Panc1 (cell line): Measurements from ENCODE around the gene KCNB1. TPM values are rescaled to one million over a fixed set of nuclear protein-coding genes. Genes with fewer than 3 reads are reported as not detected.

Experiments used
- ATAC-seq: fragments of 200-7000 bp; cut with Tn5 transposase; 2 replicates; pipeline ENCODE4 v1.9.1; 2020; ENCODE audit warnings: mild to moderate bottlenecking, moderate library complexity
- BruUV-seq: library from RNA; stranded (reverse); fragments of 400-500 nt; replicated peaks from 2 replicates; lab custom pipeline; 2021; lab: Mats Ljungman, UMichigan
- CTCF ChIA-PET: fragments of 300-600 bp; sonication (Branson Sonifier 250); formaldehyde crosslinking; loops from one replicate; lab custom pipeline; 2022; ENCODE audit warnings: antibody characterized with exemption; lab: Charles Lee
- POLR2A ChIA-PET: fragments of 300-600 bp; sonication (Branson Sonifier 250); formaldehyde crosslinking; loops from one replicate; lab custom pipeline; 2022; ENCODE audit warnings: antibody characterized with exemption; lab: Charles Lee
- DNase-seq: peaks from one replicate; pipeline ENCODE4 v3.0.0-alpha.2; 2010; ENCODE audit warnings: low read depth, low spot score
- H3K27ac ChIP-seq: 2 replicates; pipeline ENCODE4 v1.5.1; 2011; ENCODE audit warnings: mild to moderate bottlenecking, low read length, inconsistent platforms
- H3K27me3 ChIP-seq: fragments of 200-500 bp; sonication (Bioruptor generic); 2 replicates; pipeline ENCODE4 v1.6.0; 2014; ENCODE audit warnings: low read length, inconsistent platforms; ENCODE audit not compliant: control insufficient read depth, insufficient read depth
- H3K36me3 ChIP-seq: fragments of 200-500 bp; sonication (Bioruptor generic); 2 replicates; pipeline ENCODE4 v1.5.1; 2014; ENCODE audit warnings: inconsistent platforms, mild to moderate bottlenecking, low read length, moderate library complexity; ENCODE audit not compliant: control insufficient read depth, insufficient read depth
- H3K4me1 ChIP-seq: 2 replicates; pipeline ENCODE4 v1.5.1; 2011; ENCODE audit warnings: inconsistent platforms, mild to moderate bottlenecking, low read length, moderate library complexity; ENCODE audit not compliant: control insufficient read depth, insufficient read depth
- H3K4me3 ChIP-seq, 2 experiments: 2 replicates each; pipeline ENCODE4 v1.5.1; 2011 to 2012; ENCODE audit warnings: low read depth in 2 of 2, low read length in 2 of 2, mild to moderate bottlenecking in 2 of 2, inconsistent platforms in 1 of 2, moderate library complexity in 1 of 2
- H3K9me3 ChIP-seq: fragments of 200-500 bp; sonication (Bioruptor generic); 2 replicates; pipeline ENCODE4 v1.5.1; 2014; ENCODE audit warnings: low read depth, mild to moderate bottlenecking, inconsistent platforms, low read length, moderate library complexity; ENCODE audit not compliant: control insufficient read depth, insufficient read depth
- POLR2AphosphoS5 ChIP-seq: IDR thresholded peaks from 2 replicates; pipeline ENCODE4 v1.6.1; 2012; ENCODE audit warnings: mild to moderate bottlenecking, low read depth, low read length, moderate library complexity
- SIN3A ChIP-seq: IDR thresholded peaks from 2 replicates; pipeline ENCODE4 v1.6.1; 2012; ENCODE audit warnings: low read depth, mild to moderate bottlenecking, low read length, moderate library complexity, borderline replicate concordance; ENCODE audit not compliant: insufficient read depth
- TCF7L2 ChIP-seq: IDR thresholded peaks from 2 replicates; pipeline ENCODE4 v1.6.1; 2011; ENCODE audit warnings: mild to moderate bottlenecking, low read depth, low read length, inconsistent platforms
- in situ Hi-C: cut with HindIII; loops from 2 replicates; pipeline ENCODE4 v1.10.0; 2016; ENCODE audit warnings: low sequenced_read_pairs, low pct_unique_long_range_greater_than_20kb
- intact Hi-C: fragments of 100-400 bp; cut with micrococcal nuclease; formaldehyde crosslinking; loops from one replicate; pipeline ENCODE4 v1.10.0; 2022; ENCODE audit not compliant: unreplicated experiment
- total RNA-seq: library from RNA; stranded (reverse); gene quantifications from one replicate; pipeline ENCODE4 v1.2.1, GENCODE V29; 2021; ENCODE audit not compliant: unreplicated experiment
- TF ChIP-seq, protein P1 (sequence below): fragments of 450-650 bp; IDR thresholded peaks from 2 replicates; pipeline ENCODE4 v1.5.1; 2017; ENCODE audit warnings: mild to moderate bottlenecking
- TF ChIP-seq, protein P2 (sequence below), 2 experiments: IDR thresholded peaks; 2 replicates each; pipeline ENCODE4 v1.6.1; 2011 to 2012; ENCODE audit warnings: low read depth in 2 of 2, control low read depth in 1 of 2, low read length in 1 of 2, mild to moderate bottlenecking in 1 of 2, moderate library complexity in 1 of 2; ENCODE audit not compliant: insufficient read depth in 1 of 2

KCNB1 gene
- total RNA-seq, 1 experiment from 2014 or later, result 11.1 TPM

DNA sequence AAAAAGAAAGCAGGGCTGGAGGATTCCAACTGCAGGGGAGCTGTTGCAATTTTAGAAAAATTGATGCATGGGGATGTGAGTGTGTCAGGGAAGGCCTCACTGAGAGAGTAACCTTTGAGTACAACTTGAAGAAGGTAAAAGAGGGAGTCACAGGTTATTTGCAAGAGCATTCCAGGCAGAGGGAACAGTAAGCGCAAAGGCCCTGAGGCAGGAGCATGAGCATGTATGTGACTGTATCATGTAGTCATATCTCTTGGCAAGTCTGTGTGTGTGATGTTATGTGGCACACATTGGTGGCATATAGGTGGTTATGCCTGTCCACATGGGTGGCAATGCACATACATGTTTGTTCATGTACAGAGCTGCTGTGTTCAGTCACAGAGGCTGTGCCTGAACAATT lies 133.4 kb downstream of the KCNB1 start:
- H3K4me3 ChIP-seq, result no peak overlapping the region
- no peak for DNase-seq
- TF ChIP-seq POLR2AphosphoS5, result no peak
- TF ChIP-seq, protein P1, sequence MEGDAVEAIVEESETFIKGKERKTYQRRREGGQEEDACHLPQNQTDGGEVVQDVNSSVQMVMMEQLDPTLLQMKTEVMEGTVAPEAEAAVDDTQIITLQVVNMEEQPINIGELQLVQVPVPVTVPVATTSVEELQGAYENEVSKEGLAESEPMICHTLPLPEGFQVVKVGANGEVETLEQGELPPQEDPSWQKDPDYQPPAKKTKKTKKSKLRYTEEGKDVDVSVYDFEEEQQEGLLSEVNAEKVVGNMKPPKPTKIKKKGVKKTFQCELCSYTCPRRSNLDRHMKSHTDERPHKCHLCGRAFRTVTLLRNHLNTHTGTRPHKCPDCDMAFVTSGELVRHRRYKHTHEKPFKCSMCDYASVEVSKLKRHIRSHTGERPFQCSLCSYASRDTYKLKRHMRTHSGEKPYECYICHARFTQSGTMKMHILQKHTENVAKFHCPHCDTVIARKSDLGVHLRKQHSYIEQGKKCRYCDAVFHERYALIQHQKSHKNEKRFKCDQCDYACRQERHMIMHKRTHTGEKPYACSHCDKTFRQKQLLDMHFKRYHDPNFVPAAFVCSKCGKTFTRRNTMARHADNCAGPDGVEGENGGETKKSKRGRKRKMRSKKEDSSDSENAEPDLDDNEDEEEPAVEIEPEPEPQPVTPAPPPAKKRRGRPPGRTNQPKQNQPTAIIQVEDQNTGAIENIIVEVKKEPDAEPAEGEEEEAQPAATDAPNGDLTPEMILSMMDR, result no peak
- TF ChIP-seq SIN3A, result no peak
- TF ChIP-seq, protein P2, sequence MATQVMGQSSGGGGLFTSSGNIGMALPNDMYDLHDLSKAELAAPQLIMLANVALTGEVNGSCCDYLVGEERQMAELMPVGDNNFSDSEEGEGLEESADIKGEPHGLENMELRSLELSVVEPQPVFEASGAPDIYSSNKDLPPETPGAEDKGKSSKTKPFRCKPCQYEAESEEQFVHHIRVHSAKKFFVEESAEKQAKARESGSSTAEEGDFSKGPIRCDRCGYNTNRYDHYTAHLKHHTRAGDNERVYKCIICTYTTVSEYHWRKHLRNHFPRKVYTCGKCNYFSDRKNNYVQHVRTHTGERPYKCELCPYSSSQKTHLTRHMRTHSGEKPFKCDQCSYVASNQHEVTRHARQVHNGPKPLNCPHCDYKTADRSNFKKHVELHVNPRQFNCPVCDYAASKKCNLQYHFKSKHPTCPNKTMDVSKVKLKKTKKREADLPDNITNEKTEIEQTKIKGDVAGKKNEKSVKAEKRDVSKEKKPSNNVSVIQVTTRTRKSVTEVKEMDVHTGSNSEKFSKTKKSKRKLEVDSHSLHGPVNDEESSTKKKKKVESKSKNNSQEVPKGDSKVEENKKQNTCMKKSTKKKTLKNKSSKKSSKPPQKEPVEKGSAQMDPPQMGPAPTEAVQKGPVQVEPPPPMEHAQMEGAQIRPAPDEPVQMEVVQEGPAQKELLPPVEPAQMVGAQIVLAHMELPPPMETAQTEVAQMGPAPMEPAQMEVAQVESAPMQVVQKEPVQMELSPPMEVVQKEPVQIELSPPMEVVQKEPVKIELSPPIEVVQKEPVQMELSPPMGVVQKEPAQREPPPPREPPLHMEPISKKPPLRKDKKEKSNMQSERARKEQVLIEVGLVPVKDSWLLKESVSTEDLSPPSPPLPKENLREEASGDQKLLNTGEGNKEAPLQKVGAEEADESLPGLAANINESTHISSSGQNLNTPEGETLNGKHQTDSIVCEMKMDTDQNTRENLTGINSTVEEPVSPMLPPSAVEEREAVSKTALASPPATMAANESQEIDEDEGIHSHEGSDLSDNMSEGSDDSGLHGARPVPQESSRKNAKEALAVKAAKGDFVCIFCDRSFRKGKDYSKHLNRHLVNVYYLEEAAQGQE (IDR thresholded peaks at IDR 0.05; ENCODE audit: insufficient read depth in 1 of 2, low read depth in 2 of 2, low read length in 1 of 2), result no peak
- TF ChIP-seq TCF7L2, result no peak
- ChIA-PET POLR2A (no interaction called here), CTCF (no interaction called here)
- intact Hi-C loops (no loop called here), in situ Hi-C loops (no loop called here)
- no peaks in the 10 kb centered on the region for H3K9me3 ChIP-seq
- no peak overlapping the region for H3K27ac ChIP-seq
- H3K27me3 ChIP-seq, result no peaks in the 10 kb centered on the region
- BruUV-seq, result no TSS peak
- ATAC-seq, result no peak
- H3K4me1 ChIP-seq, result 0 out of 2 replicates have a peak, but pooled peaks cover 4% of the 10 kb centered on the region
- H3K36me3 ChIP-seq, result no peaks in the 10 kb centered on the region

DNA sequence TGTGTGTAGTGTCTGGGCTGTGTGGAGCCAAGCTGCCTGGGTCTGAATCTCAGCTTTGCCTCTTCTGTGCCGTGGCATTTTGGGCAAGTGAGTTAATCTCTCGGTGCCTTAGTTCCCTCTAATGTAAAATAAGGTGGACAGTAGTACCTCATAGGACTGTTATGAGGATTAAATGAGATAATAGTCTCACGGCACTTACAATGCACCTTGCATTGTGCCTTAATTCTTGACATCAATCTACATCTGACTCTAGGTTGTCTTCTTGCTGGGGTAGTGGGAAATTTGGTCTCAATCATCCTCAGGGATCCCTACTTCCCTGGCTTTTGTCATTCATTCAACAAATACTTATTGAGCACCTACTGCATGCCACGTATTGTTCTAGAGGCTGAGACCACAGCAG lies 133.9 kb downstream of the KCNB1 start:
- TF ChIP-seq POLR2AphosphoS5 (no peak), TCF7L2 (no peak), SIN3A (no peak)
- TF ChIP-seq, protein P2 (IDR thresholded peaks at IDR 0.05; ENCODE audit: insufficient read depth in 1 of 2, low read depth in 2 of 2, low read length in 1 of 2), result no peak
- TF ChIP-seq, protein P1, result no peak
- DNase-seq (no peak), ATAC-seq (no peak)
- Histone ChIP-seq H3K36me3 (no peaks in the 10 kb centered on the region), H3K9me3 (no peaks in the 10 kb centered on the region), H3K4me1 (peaks cover 4% of the 10 kb centered on the region; the same call in 1 of the 2 replicates), H3K27ac (no peak overlapping the region), H3K4me3 (no peak overlapping the region), H3K27me3 (no peaks in the 10 kb centered on the region)
- in situ Hi-C loops (no loop called here), intact Hi-C loops (no loop called here)
- no TSS peak for BruUV-seq
- POLR2A ChIA-PET, result no interaction called here
- CTCF ChIA-PET, result interaction anchor here (0.6 kb wide), 1 partner anchor 22 kb away, joined by 6 read pairs; no protein-coding TSS in a partner anchor
